HFFc6 (cell line): ENCODE data around the gene ORM2. TPM values are rescaled to one million over a fixed set of nuclear protein-coding genes. Genes with fewer than 3 reads are reported as not detected.
"Not testable (repeated sequence)": the region's sequence is repeated elsewhere in the genome, so short reads cannot be mapped to it uniquely, and the experiment has no call there.

Source experiments
- DNase-seq: peaks from one replicate; pipeline ENCODE4 v3.0.0-alpha.2; 2018
- H3K27ac Mint-ChIP-seq: 2 replicates; pipeline ENCODE4 v1.8.0; 2020; ENCODE audit warnings: mild to moderate bottlenecking, mixed read lengths
- H3K27me3 Mint-ChIP-seq: 2 replicates; pipeline ENCODE4 v1.8.0; 2021; ENCODE audit warnings: mild to moderate bottlenecking, moderate library complexity, mixed read lengths; ENCODE audit not compliant: insufficient read depth
- H3K36me3 Mint-ChIP-seq: 2 replicates; pipeline ENCODE4 v1.8.0; 2021; ENCODE audit warnings: low read depth, mixed read lengths
- H3K4me1 Mint-ChIP-seq: 2 replicates; pipeline ENCODE4 v1.8.0; 2020; ENCODE audit warnings: low read depth, mixed read lengths
- H3K4me3 Mint-ChIP-seq: 2 replicates; pipeline ENCODE4 v1.8.0; 2020; ENCODE audit warnings: mild to moderate bottlenecking, moderate library complexity, mixed read lengths
- H3K9me3 Mint-ChIP-seq: 2 replicates; pipeline ENCODE4 v1.8.0; 2020; ENCODE audit warnings: mild to moderate bottlenecking, mixed read lengths
- total RNA-seq, 6 experiments: library from RNA; stranded (reverse); fragmentation: NEBNext Ultra II Directional; extraction: Animal tissue kit (Norgen Biotek cat#: 25700); gene quantifications; 2 replicates in 1 of 6; 3 replicates in 5 of 6; pipeline ENCODE4 v1.2.3, GENCODE V29; 2021
- TF ChIP-seq, protein P1 (sequence below): fragments of 200-600 bp; sonication (generic); IDR thresholded peaks from 2 replicates; pipeline ENCODE4 v1.5.0; 2021; ENCODE audit warnings: antibody characterized with exemption, mild to moderate bottlenecking

The ORM2 gene
- total RNA-seq, 6 experiments from 2014 or later: not detected

- Mint-ChIP-seq H3K27me3 (peaks cover 6% of the 10 kb centered on the region), H3K36me3 (no peaks in the 10 kb centered on the region), H3K9me3 (no peaks in the 10 kb centered on the region), H3K4me1 (peaks cover 12% of the 10 kb centered on the region), H3K4me3 (no peak overlapping the region), H3K27ac (no peak overlapping the region)
- DNase-seq: no peak
- TF ChIP-seq, protein P1, sequence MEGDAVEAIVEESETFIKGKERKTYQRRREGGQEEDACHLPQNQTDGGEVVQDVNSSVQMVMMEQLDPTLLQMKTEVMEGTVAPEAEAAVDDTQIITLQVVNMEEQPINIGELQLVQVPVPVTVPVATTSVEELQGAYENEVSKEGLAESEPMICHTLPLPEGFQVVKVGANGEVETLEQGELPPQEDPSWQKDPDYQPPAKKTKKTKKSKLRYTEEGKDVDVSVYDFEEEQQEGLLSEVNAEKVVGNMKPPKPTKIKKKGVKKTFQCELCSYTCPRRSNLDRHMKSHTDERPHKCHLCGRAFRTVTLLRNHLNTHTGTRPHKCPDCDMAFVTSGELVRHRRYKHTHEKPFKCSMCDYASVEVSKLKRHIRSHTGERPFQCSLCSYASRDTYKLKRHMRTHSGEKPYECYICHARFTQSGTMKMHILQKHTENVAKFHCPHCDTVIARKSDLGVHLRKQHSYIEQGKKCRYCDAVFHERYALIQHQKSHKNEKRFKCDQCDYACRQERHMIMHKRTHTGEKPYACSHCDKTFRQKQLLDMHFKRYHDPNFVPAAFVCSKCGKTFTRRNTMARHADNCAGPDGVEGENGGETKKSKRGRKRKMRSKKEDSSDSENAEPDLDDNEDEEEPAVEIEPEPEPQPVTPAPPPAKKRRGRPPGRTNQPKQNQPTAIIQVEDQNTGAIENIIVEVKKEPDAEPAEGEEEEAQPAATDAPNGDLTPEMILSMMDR: no peak
Measured at GRCh38 chr9:114319147-114319546, 10.5 kb upstream of the ORM2 start.

DNA sequence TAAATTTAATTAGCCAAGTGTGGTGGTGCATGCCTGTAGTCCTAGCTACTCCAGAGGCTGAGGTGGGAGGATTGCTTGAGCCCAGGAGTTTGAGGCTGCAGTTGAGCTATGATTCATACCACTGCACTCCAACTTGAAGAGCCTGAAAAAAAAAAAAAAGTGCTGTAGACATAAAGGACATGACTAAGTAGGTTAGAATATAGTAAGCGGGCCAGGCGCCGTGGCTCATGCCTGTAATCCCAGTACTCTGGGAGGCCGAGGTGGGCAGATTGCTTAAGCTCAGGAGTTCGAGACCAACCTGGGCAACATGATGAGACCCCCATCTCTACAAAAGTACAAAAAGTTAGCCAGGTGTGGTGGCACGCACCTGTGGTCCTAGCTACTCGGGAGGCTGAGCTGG, 9.0 kb upstream of the ORM2 start:
- H3K27ac Mint-ChIP-seq, H3K4me3 Mint-ChIP-seq, H3K9me3 Mint-ChIP-seq, H3K36me3 Mint-ChIP-seq, H3K27me3 Mint-ChIP-seq: not testable (repeated sequence)
- DNase-seq: peak; percentile 70
- H3K4me1 Mint-ChIP-seq: peaks cover 12% of the 10 kb centered on the region

GRCh38 chr9:114321759-114322158, 7.9 kb upstream of the ORM2 start:
- peak; percentile 37 for DNase-seq
- Mint-ChIP-seq H3K9me3 (no peaks in the 10 kb centered on the region), H3K36me3 (no peaks in the 10 kb centered on the region), H3K4me1 (peaks cover 12% of the 10 kb centered on the region), H3K27me3 (peaks cover 4% of the 10 kb centered on the region), H3K27ac (peak overlapping the region; percentile 31; the same call in 1 of the 2 replicates), H3K4me3 (no peak overlapping the region)
- TF ChIP-seq, protein P1: no peak

GRCh38 chr9:114322160-114322818, 7.4 kb upstream of the ORM2 start:
- H3K9me3 Mint-ChIP-seq, H3K4me3 Mint-ChIP-seq, DNase-seq, H3K27me3 Mint-ChIP-seq, H3K36me3 Mint-ChIP-seq: not testable (repeated sequence)
- Mint-ChIP-seq H3K27ac (0 out of 2 replicates have a peak overlapping the region, but pooled peaks have one; percentile 31), H3K4me1 (peaks cover 12% of the 10 kb centered on the region)

- H3K27me3 Mint-ChIP-seq, H3K4me3 Mint-ChIP-seq, DNase-seq, H3K9me3 Mint-ChIP-seq, H3K36me3 Mint-ChIP-seq: not testable (repeated sequence)
- peak within 1 kb of the TSS; percentile 31; the same call in 1 of the 2 replicates for H3K27ac Mint-ChIP-seq
- peaks cover 12% of the 10 kb centered on the region for H3K4me1 Mint-ChIP-seq
Measured at GRCh38 chr9:114322831-114323531, 6.7 kb upstream of the ORM2 start, which contains the start of gene ORM1. Gene ORM1 (plus strand): TSS chr9:114323098. CDS start chr9:114323134, 36 bp downstream.

- H3K4me3 Mint-ChIP-seq, H3K36me3 Mint-ChIP-seq, H3K27me3 Mint-ChIP-seq, DNase-seq, H3K27ac Mint-ChIP-seq, H3K9me3 Mint-ChIP-seq: not testable (repeated sequence)
- peaks cover 12% of the 10 kb centered on the region for H3K4me1 Mint-ChIP-seq
Measured at GRCh38 chr9:114323849-114324248, 5.8 kb upstream of the ORM2 start.

GRCh38 chr9:114324492-114324891, 5.2 kb upstream of the ORM2 start:
- Mint-ChIP-seq H3K36me3 (no peaks in the 10 kb centered on the region), H3K4me3 (no peak overlapping the region), H3K9me3 (no peaks in the 10 kb centered on the region), H3K27me3 (no peaks in the 10 kb centered on the region; the same call in none of the 2 replicates), H3K4me1 (peaks cover 12% of the 10 kb centered on the region), H3K27ac (no peak overlapping the region)
- TF ChIP-seq, protein P1: no peak
- DNase-seq: no peak

DNA sequence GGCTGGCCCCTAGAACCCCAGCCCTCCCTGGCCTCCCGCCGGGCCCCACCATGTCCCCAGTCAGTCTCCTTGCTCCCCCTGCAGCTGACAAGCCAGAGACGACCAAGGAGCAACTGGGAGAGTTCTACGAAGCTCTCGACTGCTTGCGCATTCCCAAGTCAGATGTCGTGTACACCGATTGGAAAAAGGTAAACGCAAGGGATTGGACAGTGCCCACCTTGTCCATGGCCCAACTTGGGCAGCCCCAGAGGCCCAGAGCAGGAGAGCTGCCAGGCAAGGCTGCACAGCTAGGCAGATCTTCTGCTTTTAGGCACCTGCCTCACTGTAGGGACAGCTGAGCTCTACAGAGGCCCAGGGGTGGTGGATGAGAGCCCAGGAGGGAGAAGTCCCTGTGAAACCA, 4.7 kb upstream of the ORM2 start:
- not testable (repeated sequence) for H3K27me3 Mint-ChIP-seq, H3K27ac Mint-ChIP-seq, H3K4me3 Mint-ChIP-seq, DNase-seq, H3K36me3 Mint-ChIP-seq, H3K9me3 Mint-ChIP-seq
- peaks cover 12% of the 10 kb centered on the region for H3K4me1 Mint-ChIP-seq

- H3K4me3 Mint-ChIP-seq, DNase-seq, H3K36me3 Mint-ChIP-seq, H3K27me3 Mint-ChIP-seq, H3K9me3 Mint-ChIP-seq, H3K27ac Mint-ChIP-seq: not testable (repeated sequence)
- H3K4me1 Mint-ChIP-seq: peaks cover 12% of the 10 kb centered on the region
Measured at GRCh38 chr9:114325684-114326254, 3.9 kb upstream of the ORM2 start.
